GM21619 (cell line): ENCODE results near the gene SFXN1.

Experiments used
- ATAC-seq: cut with Tn5 transposase; IDR thresholded peaks from one replicate; pipeline ENCODE4 v1.9.1; 2021; ENCODE audit not compliant: unreplicated experiment

SFXN1 gene

DNA sequence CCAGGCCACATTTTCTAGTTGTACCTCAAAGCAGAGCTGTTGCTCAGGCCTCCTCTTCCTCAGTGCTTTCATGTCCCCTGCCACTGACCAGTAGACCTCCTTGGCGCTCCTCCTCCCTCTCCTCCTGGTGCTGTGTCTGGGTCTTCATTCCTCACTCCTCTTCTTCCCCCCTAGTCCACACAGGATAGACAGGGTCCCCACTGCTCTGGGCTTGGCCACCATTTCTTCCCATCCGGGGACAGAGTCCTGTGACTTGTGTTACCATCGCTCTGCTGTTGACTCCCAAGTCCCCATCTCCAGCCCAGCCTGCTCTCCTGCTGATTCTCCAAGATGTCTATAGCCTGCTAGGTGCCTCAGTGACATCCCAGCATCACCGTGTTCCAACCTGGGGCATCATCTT is 91.3 kb downstream of the SFXN1 start:
- no peak for ATAC-seq

DNA sequence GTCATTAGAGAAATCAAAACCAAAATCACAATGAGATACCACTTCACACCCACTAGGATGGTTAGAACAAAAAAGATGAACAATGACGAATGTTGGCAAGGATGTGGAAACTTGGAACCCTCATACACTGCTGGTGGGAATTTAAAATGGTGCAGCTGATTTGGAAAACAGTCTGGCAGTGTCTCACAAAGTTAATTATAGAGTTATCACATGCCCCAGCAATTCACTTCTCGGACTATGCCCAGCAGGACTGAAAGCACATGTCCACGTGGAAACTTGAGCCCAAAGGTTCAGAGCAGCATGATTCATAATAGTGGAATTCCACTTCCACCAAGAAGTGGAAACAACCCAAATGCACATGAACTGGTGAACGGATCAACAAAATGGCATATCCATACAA is 94.5 kb downstream of the SFXN1 start:
- ATAC-seq, result no peak

DNA sequence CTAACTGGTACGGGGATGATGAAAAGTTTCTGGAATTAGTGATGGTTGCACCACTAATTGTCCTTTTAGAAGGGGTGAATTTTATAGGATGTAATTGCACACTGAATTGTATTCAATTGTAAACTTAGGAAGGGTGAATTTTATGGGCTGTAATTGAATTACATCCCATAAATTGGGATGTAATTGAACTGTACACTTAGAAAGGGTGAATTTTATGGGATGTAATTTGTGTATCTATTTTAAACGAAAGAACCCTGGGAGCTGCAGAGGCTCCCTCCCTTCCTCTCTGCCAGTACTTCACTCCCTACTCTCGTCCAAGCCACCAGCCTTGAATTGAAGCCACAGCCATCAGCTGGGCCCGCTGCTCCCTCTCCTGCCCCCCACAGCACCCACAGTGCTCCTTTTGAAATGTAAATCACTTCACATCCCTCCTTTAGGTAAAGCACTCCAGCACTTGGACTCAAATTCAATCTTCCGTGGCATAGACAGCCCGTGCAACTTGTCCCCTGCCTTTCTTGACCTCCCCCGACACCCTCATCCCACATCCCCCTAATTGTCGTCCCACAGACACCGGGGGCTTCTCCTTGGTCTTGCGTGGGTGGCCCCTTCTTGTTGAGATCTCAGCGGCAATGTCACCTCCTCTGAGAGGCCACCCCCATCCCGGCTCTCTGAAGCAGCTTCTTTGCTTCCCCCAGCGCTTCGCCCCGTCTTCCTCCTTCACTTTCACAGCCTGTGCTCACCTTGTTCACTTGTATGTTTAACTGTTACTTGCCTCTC is 95.3 kb downstream of the SFXN1 start:
- ATAC-seq, result no peak

DNA sequence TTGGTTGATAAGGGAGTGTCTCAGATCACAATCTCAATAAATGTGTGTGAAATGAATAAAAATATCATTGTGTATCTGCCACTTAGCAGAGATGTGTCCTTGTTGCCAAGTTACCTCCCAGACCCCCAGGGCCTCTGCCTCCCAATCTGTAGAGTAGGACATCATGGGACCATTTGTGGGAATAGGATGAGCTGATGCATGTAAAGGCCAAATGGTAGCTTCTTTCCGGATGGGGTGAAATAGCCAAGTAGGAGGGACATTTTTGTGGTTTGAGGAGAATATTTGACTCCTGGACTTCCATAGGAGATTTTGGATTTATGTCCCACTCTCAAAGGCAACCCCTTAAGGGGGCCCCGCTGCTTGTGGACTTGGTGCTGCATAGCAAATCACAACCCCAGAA is 96.9 kb downstream of the SFXN1 start:
- ATAC-seq, result no peak

DNA sequence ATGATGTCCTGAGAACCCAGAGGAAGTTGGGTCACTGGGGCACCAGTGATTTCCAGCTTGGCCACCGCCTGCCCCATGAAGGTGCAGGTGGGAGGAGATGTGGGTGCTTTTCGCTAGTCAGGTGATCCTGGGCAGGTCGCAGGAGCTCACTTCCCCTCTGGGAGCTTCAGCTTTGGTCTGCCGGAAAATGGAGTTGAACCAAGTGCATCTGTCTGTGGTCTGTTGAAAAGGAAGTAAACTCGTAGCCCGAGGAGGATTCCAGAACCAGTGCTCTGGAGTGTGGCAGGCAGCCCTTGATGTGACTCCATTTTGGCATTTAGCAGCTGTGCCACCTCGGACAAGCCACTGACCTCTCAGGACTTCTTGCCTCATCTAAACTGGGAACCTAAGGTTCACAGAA is 97.7 kb downstream of the SFXN1 start:
- ATAC-seq, result no peak

DNA sequence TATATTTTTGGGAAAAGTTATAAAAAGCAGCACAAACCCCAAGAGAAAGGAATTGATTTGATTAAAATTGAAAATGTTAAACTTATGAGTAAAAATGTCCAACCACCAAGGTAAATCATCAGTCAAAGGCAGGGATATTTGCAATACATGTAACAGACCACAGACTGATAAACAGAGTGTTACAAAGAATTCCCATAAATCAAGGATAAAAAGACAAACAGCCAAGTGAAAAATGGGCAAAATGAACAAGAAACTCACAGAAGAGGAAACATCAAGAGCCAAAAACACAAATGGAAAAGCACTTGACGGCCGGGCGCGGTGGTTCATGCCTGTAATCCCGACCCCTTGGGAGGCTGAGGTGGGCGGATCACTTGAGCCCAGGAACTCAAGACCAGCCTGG is 98.2 kb downstream of the SFXN1 start:
- no peak for ATAC-seq
